ENCODE results near the gene RTF2.

RTF2 gene

GRCh38 chr20:56438284-56438683, 30.1 kb upstream of the RTF2 start:
- DNase-seq (ENCODE audit: low read depth in 3 of 3) = no peak

- no peak for DNase-seq (ENCODE audit: low read depth in 3 of 3)
Measured at GRCh38 chr20:56439771-56440291, 28.6 kb upstream of the RTF2 start.

GRCh38 chr20:56440346-56441007, 27.9 kb upstream of the RTF2 start:
- DNase-seq (ENCODE audit: low read depth in 3 of 3) = peak in 2 of 3 experiments; percentile 32 to 40

- DNase-seq (ENCODE audit: low read depth in 3 of 3) = no peak
Measured at GRCh38 chr20:56442389-56443365, 25.8 kb upstream of the RTF2 start.

- DNase-seq (ENCODE audit: low read depth in 3 of 3) = no peak
Measured at GRCh38 chr20:56443654-56444540, 24.5 kb upstream of the RTF2 start.

- no peak for DNase-seq (ENCODE audit: low read depth in 3 of 3)
Measured at GRCh38 chr20:56445130-56445529, 23.3 kb upstream of the RTF2 start.

GRCh38 chr20:56445540-56445939, 22.9 kb upstream of the RTF2 start:
- DNase-seq (ENCODE audit: low read depth in 3 of 3) = no peak

- no peak for DNase-seq (ENCODE audit: low read depth in 3 of 3)
Measured at GRCh38 chr20:56447227-56447626, 21.2 kb upstream of the RTF2 start.

- DNase-seq (ENCODE audit: low read depth in 3 of 3) = no peak
Measured at GRCh38 chr20:56449459-56449858, 19.0 kb upstream of the RTF2 start.

- no peak for DNase-seq (ENCODE audit: low read depth in 3 of 3)
Measured at GRCh38 chr20:56451056-56451765, 17.2 kb upstream of the RTF2 start.

GRCh38 chr20:56453352-56453751, 15.1 kb upstream of the RTF2 start:
- no peak for DNase-seq (ENCODE audit: low read depth in 3 of 3)

GRCh38 chr20:56454754-56455153, 13.7 kb upstream of the RTF2 start:
- DNase-seq (ENCODE audit: low read depth in 3 of 3) = no peak

GRCh38 chr20:56458206-56458821, 10.1 kb upstream of the RTF2 start:
- no peak for DNase-seq (ENCODE audit: low read depth in 3 of 3)

- DNase-seq (ENCODE audit: low read depth in 3 of 3) = no peak
Measured at GRCh38 chr20:56460459-56460858, 8.0 kb upstream of the RTF2 start.

- no peak for DNase-seq (ENCODE audit: low read depth in 3 of 3)
Measured at GRCh38 chr20:56461576-56461975, 6.9 kb upstream of the RTF2 start.

GRCh38 chr20:56463428-56463827, 5.0 kb upstream of the RTF2 start:
- no peak for DNase-seq (ENCODE audit: low read depth in 3 of 3)

- no peak for DNase-seq (ENCODE audit: low read depth in 3 of 3)
Measured at GRCh38 chr20:56465997-56466396, 2.4 kb upstream of the RTF2 start.

GRCh38 chr20:56467968-56468315, 485 bp upstream of the RTF2 start:
- DNase-seq (ENCODE audit: low read depth in 3 of 3) = no peak

- no peak for DNase-seq (ENCODE audit: low read depth in 3 of 3)
Measured at GRCh38 chr20:56469077-56469449, 636 bp downstream of the RTF2 start.

- no peak for DNase-seq (ENCODE audit: low read depth in 3 of 3)
Measured at GRCh38 chr20:56483970-56484369, 15.5 kb downstream of the RTF2 start.

GRCh38 chr20:56487216-56487615, 18.8 kb downstream of the RTF2 start:
- DNase-seq (ENCODE audit: low read depth in 3 of 3) = no peak

Data from stimulated activated CD4-positive, alpha-beta T cell treated with anti-CD3 and anti-CD28 coated beads, TNF-alpha, amount 100 ng/mL, for 24 hours (primary cell).